ENCODE measurements around the gene HDAC3.

Gene HDAC3

GRCh38 chr5:141637767-141638419 is 1.2 kb upstream of the HDAC3 start:
- ATAC-seq (replicated peaks; ENCODE audit: extremely low read depth, poor library complexity, severe bottlenecking) (peak; percentile 50), DNase-seq (ENCODE audit: low spot score in 2 of 2) (peak; percentile 37 to 48)
- Mint-ChIP-seq H3K4me3 (peak overlapping the region; percentile 84), H3K36me3 (ENCODE audit: insufficient read depth) (peaks cover 14% of the 10 kb centered on the region), H3K27ac (ENCODE audit: low read depth) (peak overlapping the region; percentile 61), H3K4me1 (peaks cover 48% of the 10 kb centered on the region), H3K9me3 (no peaks in the 10 kb centered on the region), H3K27me3 (no peaks in the 10 kb centered on the region)

GRCh38 chr5:141637123-141637766 is 596 bp upstream of the HDAC3 start:
- ATAC-seq (replicated peaks; ENCODE audit: extremely low read depth, poor library complexity, severe bottlenecking) (peak; percentile 65), DNase-seq (ENCODE audit: low spot score in 2 of 2) (no peak)
- no peaks in the 10 kb centered on the region for H3K27me3 Mint-ChIP-seq
- H3K9me3 Mint-ChIP-seq: no peaks in the 10 kb centered on the region
- peaks cover 48% of the 10 kb centered on the region for H3K4me1 Mint-ChIP-seq
- H3K36me3 Mint-ChIP-seq (ENCODE audit: insufficient read depth): peaks cover 14% of the 10 kb centered on the region
- H3K27ac Mint-ChIP-seq (ENCODE audit: low read depth): peak overlapping the region; percentile 61
- H3K4me3 Mint-ChIP-seq: peak overlapping the region; percentile 84

- DNase-seq (ENCODE audit: low spot score in 2 of 2): no peak
- no peak for ATAC-seq (replicated peaks; ENCODE audit: extremely low read depth, poor library complexity, severe bottlenecking)
- Mint-ChIP-seq H3K27ac (ENCODE audit: low read depth) (peak overlapping the region; percentile 88), H3K9me3 (no peaks in the 10 kb centered on the region), H3K4me3 (peak overlapping the region; percentile 84), H3K27me3 (no peaks in the 10 kb centered on the region), H3K4me1 (peaks cover 37% of the 10 kb centered on the region), H3K36me3 (ENCODE audit: insufficient read depth) (peaks cover 8% of the 10 kb centered on the region)
Measured at GRCh38 chr5:141636106-141636412, 590 bp downstream of the HDAC3 start.

- Mint-ChIP-seq H3K36me3 (ENCODE audit: insufficient read depth) (peaks cover 8% of the 10 kb centered on the region), H3K27ac (ENCODE audit: low read depth) (peak overlapping the region; percentile 88), H3K4me1 (peaks cover 33% of the 10 kb centered on the region), H3K27me3 (no peaks in the 10 kb centered on the region), H3K9me3 (no peaks in the 10 kb centered on the region), H3K4me3 (peak overlapping the region; percentile 84)
- DNase-seq (ENCODE audit: low spot score in 2 of 2) (no peak), ATAC-seq (replicated peaks; ENCODE audit: extremely low read depth, poor library complexity, severe bottlenecking) (no peak)
Measured at GRCh38 chr5:141635646-141636045, 1.0 kb downstream of the HDAC3 start.

GRCh38 chr5:141634720-141635119 is 1.9 kb downstream of the HDAC3 start:
- DNase-seq (ENCODE audit: low spot score in 2 of 2): no peak
- Mint-ChIP-seq H3K4me3 (peak overlapping the region; percentile 84), H3K27ac (ENCODE audit: low read depth) (peak overlapping the region; percentile 88), H3K4me1 (peaks cover 33% of the 10 kb centered on the region), H3K9me3 (no peaks in the 10 kb centered on the region), H3K27me3 (no peaks in the 10 kb centered on the region), H3K36me3 (ENCODE audit: insufficient read depth) (peaks cover 8% of the 10 kb centered on the region)
- ATAC-seq (replicated peaks; ENCODE audit: extremely low read depth, poor library complexity, severe bottlenecking): no peak

- H3K36me3 Mint-ChIP-seq (ENCODE audit: insufficient read depth): peaks cover 10% of the 10 kb centered on the region
Measured at GRCh38 chr5:141633871-141634561, 2.6 kb downstream of the HDAC3 start.

GRCh38 chr5:141632650-141633049 is 4.0 kb downstream of the HDAC3 start:
- H3K27ac Mint-ChIP-seq (ENCODE audit: low read depth): no peak overlapping the region
- no peak for DNase-seq (ENCODE audit: low spot score in 2 of 2)

More at GRCh38 chr5:141633871-141634561, 2.6 kb downstream of the HDAC3 start:
- DNase-seq (ENCODE audit: low spot score in 2 of 2) (no peak), ATAC-seq (replicated peaks; ENCODE audit: extremely low read depth, poor library complexity, severe bottlenecking) (no peak)
- no peak overlapping the region for H3K4me3 Mint-ChIP-seq
- peaks cover 33% of the 10 kb centered on the region for H3K4me1 Mint-ChIP-seq
- H3K9me3 Mint-ChIP-seq: no peaks in the 10 kb centered on the region
- H3K27ac Mint-ChIP-seq (ENCODE audit: low read depth): no peak overlapping the region
- no peaks in the 10 kb centered on the region for H3K27me3 Mint-ChIP-seq

GRCh38 chr5:141630570-141631140 is 6.0 kb downstream of the HDAC3 start:
- no peaks in the 10 kb centered on the region for H3K27me3 Mint-ChIP-seq
- ATAC-seq (replicated peaks; ENCODE audit: extremely low read depth, poor library complexity, severe bottlenecking) (no peak), DNase-seq (ENCODE audit: low spot score in 2 of 2) (no peak)
- peaks cover 17% of the 10 kb centered on the region for H3K4me1 Mint-ChIP-seq
- no peak overlapping the region for H3K4me3 Mint-ChIP-seq
- no peaks in the 10 kb centered on the region for H3K9me3 Mint-ChIP-seq
- H3K27ac Mint-ChIP-seq (ENCODE audit: low read depth): no peak overlapping the region
- H3K36me3 Mint-ChIP-seq (ENCODE audit: insufficient read depth): peaks cover 28% of the 10 kb centered on the region

More at GRCh38 chr5:141632650-141633049, 4.0 kb downstream of the HDAC3 start:
- no peaks in the 10 kb centered on the region for H3K27me3 Mint-ChIP-seq
- peaks cover 17% of the 10 kb centered on the region for H3K36me3 Mint-ChIP-seq (ENCODE audit: insufficient read depth)
- H3K9me3 Mint-ChIP-seq: no peaks in the 10 kb centered on the region
- no peak overlapping the region for H3K4me3 Mint-ChIP-seq
- H3K4me1 Mint-ChIP-seq: peaks cover 27% of the 10 kb centered on the region
- ATAC-seq (replicated peaks; ENCODE audit: extremely low read depth, poor library complexity, severe bottlenecking): no peak

GRCh38 chr5:141628175-141628788 is 8.4 kb downstream of the HDAC3 start:
- H3K27ac Mint-ChIP-seq (ENCODE audit: low read depth): peak overlapping the region; percentile 11
- peaks cover 44% of the 10 kb centered on the region for H3K36me3 Mint-ChIP-seq (ENCODE audit: insufficient read depth)
- no peak overlapping the region for H3K4me3 Mint-ChIP-seq
- H3K27me3 Mint-ChIP-seq: no peaks in the 10 kb centered on the region
- no peak for ATAC-seq (replicated peaks; ENCODE audit: extremely low read depth, poor library complexity, severe bottlenecking)
- no peaks in the 10 kb centered on the region for H3K9me3 Mint-ChIP-seq
- DNase-seq (ENCODE audit: low spot score in 2 of 2): no peak
- no peaks in the 10 kb centered on the region for H3K4me1 Mint-ChIP-seq

- no peak for ATAC-seq (replicated peaks; ENCODE audit: extremely low read depth, poor library complexity, severe bottlenecking)
- H3K4me1 Mint-ChIP-seq: no peaks in the 10 kb centered on the region
- H3K36me3 Mint-ChIP-seq (ENCODE audit: insufficient read depth): peaks cover 54% of the 10 kb centered on the region
- H3K27me3 Mint-ChIP-seq: no peaks in the 10 kb centered on the region
- no peaks in the 10 kb centered on the region for H3K9me3 Mint-ChIP-seq
- no peak overlapping the region for H3K4me3 Mint-ChIP-seq
- H3K27ac Mint-ChIP-seq (ENCODE audit: low read depth): peak overlapping the region; percentile 75
- no peak for DNase-seq (ENCODE audit: low spot score in 2 of 2)
Measured at GRCh38 chr5:141623611-141624010, 13.0 kb downstream of the HDAC3 start.

GRCh38 chr5:141623186-141623585 is 13.5 kb downstream of the HDAC3 start:
- no peak for DNase-seq (ENCODE audit: low spot score in 2 of 2)
- no peak for ATAC-seq (replicated peaks; ENCODE audit: extremely low read depth, poor library complexity, severe bottlenecking)
- Mint-ChIP-seq H3K4me1 (no peaks in the 10 kb centered on the region), H3K4me3 (no peak overlapping the region), H3K36me3 (ENCODE audit: insufficient read depth) (peaks cover 52% of the 10 kb centered on the region), H3K9me3 (no peaks in the 10 kb centered on the region), H3K27ac (ENCODE audit: low read depth) (peak overlapping the region; percentile 75), H3K27me3 (no peaks in the 10 kb centered on the region)

GRCh38 chr5:141618804-141619554 is 17.7 kb downstream of the HDAC3 start, which contains the start of gene DIAPH1:
Gene DIAPH1, minus strand, starts transcription at chr5:141619000. Its CDS starts 86 bp downstream, at chr5:141618914.
- peak within 1 kb of the TSS; percentile 86 for H3K27ac Mint-ChIP-seq (ENCODE audit: low read depth)
- peak within 1 kb of the TSS; percentile 97 for H3K4me3 Mint-ChIP-seq
- peak; percentile 86 to 94 for DNase-seq (ENCODE audit: low spot score in 2 of 2)
- no peaks in the 10 kb centered on the region for H3K9me3 Mint-ChIP-seq
- H3K36me3 Mint-ChIP-seq (ENCODE audit: insufficient read depth): peaks cover 43% of the 10 kb centered on the region
- ATAC-seq (replicated peaks; ENCODE audit: extremely low read depth, poor library complexity, severe bottlenecking): peak; percentile 91
- no peaks in the 10 kb centered on the region for H3K27me3 Mint-ChIP-seq
- H3K4me1 Mint-ChIP-seq: peaks cover 35% of the 10 kb centered on the region
